Astrocyte (in vitro differentiated cells and primary cell): ENCODE measurements around the gene MICAL1. TPM values are rescaled to one million over a fixed set of nuclear protein-coding genes. Genes with fewer than 3 reads are reported as not detected.

Experiments used
- DNase-seq: peaks from one replicate; pipeline ENCODE4 v3.0.0-alpha.2; 2010; ENCODE audit warnings: low read depth
- FAIRE-seq: peaks from 2 replicates; lab custom pipeline; 2011; peaks lifted over from hg19 to GRCh38; lab: Jason Lieb, UNC
- H2AFZ ChIP-seq: 2 replicates; pipeline ENCODE4 v1.6.0; 2012; ENCODE audit warnings: low read depth, low read length, inconsistent platforms
- H3K27ac ChIP-seq: 2 replicates; pipeline ENCODE4 v1.5.1; 2011; ENCODE audit warnings: low read depth, low read length, inconsistent platforms
- H3K27me3 ChIP-seq: 2 replicates; pipeline ENCODE4 v1.6.0; 2011; ENCODE audit warnings: low read length, inconsistent platforms; ENCODE audit not compliant: insufficient read depth
- H3K36me3 ChIP-seq: 2 replicates; pipeline ENCODE4 v1.5.1; 2011; ENCODE audit warnings: low read length, inconsistent platforms; ENCODE audit not compliant: insufficient read depth
- H3K4me1 ChIP-seq: 2 replicates; pipeline ENCODE4 v1.5.1; 2011; ENCODE audit warnings: low read length, inconsistent platforms; ENCODE audit not compliant: insufficient read depth
- H3K4me2 ChIP-seq: 2 replicates; pipeline ENCODE4 v1.6.0; 2012; ENCODE audit warnings: low read length, inconsistent platforms
- H3K4me3 ChIP-seq: 2 replicates; pipeline ENCODE4 v1.5.1; 2011; ENCODE audit warnings: low read depth, mild to moderate bottlenecking, low read length, inconsistent platforms; ENCODE audit not compliant: insufficient read depth
- H3K79me2 ChIP-seq: 2 replicates; pipeline ENCODE4 v1.6.0; 2012; ENCODE audit warnings: mild to moderate bottlenecking, low read length, inconsistent platforms; ENCODE audit not compliant: insufficient read depth
- H3K9ac ChIP-seq: 2 replicates; pipeline ENCODE4 v1.6.0; 2012; ENCODE audit warnings: mild to moderate bottlenecking, low read length, inconsistent platforms
- H3K9me3 ChIP-seq: 2 replicates; pipeline ENCODE4 v1.5.1; 2012; ENCODE audit warnings: low read depth, mild to moderate bottlenecking, low read length, inconsistent platforms; ENCODE audit not compliant: insufficient read depth
- H4K20me1 ChIP-seq: 2 replicates; pipeline ENCODE4 v1.6.0; 2012; ENCODE audit warnings: low read length, inconsistent platforms; ENCODE audit not compliant: insufficient read depth
- H3K27ac Mint-ChIP-seq: one replicate; pipeline ENCODE4 v1.8.0; 2021; ENCODE audit warnings: mild to moderate bottlenecking, mixed read lengths; ENCODE audit not compliant: unreplicated experiment
- H3K27me3 Mint-ChIP-seq: one replicate; pipeline ENCODE4 v1.8.0; 2021; ENCODE audit warnings: low read depth, mixed read lengths; ENCODE audit not compliant: unreplicated experiment
- H3K36me3 Mint-ChIP-seq: one replicate; pipeline ENCODE4 v1.8.0; 2021; ENCODE audit warnings: low read depth, mixed read lengths; ENCODE audit not compliant: unreplicated experiment
- H3K4me1 Mint-ChIP-seq: one replicate; pipeline ENCODE4 v1.8.0; 2021; ENCODE audit warnings: low read depth, mixed read lengths; ENCODE audit not compliant: unreplicated experiment
- H3K4me3 Mint-ChIP-seq: one replicate; pipeline ENCODE4 v1.8.0; 2021; ENCODE audit warnings: mild to moderate bottlenecking, moderate library complexity, mixed read lengths; ENCODE audit not compliant: unreplicated experiment
- H3K9me3 Mint-ChIP-seq: one replicate; pipeline ENCODE4 v1.8.0; 2021; ENCODE audit warnings: mild to moderate bottlenecking, mixed read lengths; ENCODE audit not compliant: unreplicated experiment
- EZH2 ChIP-seq: IDR thresholded peaks from 2 replicates; pipeline ENCODE4 v1.6.1; 2012; ENCODE audit warnings: mild to moderate bottlenecking, low read length, inconsistent platforms; ENCODE audit not compliant: insufficient read depth
- total RNA-seq: library from RNA; stranded (reverse); gene quantifications from 2 replicates; pipeline ENCODE4 v1.2.1, GENCODE V29; 2021
- TF ChIP-seq, protein P1 (sequence below): IDR thresholded peaks from 2 replicates; pipeline ENCODE4 v1.5.1; 2011; ENCODE audit warnings: low read depth, mild to moderate bottlenecking, inconsistent platforms, low read length, moderate library complexity; ENCODE audit not compliant: insufficient read depth

The MICAL1 gene
- total RNA-seq, 1 donor from 2014 or later: 57.2 TPM

DNA sequence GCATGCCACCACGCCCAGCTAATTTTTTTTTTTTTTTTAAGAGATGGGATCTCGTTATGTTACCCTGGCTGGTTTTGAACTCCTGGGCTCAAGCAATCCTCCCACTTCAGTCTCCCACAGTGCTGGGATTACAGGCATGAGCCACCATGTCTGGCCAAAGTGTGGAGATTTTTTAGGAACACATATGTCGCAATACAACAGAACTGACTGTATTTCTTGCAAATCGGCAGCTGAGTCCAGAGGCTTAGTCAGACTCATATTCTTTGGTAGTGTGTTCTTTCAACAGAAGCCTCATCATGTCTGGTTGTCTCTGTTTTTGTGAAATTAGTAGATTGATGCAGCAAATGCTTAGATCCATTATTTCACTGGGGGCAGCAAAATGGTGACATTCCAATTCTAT, 49.4 kb downstream of the MICAL1 start:
- Mint-ChIP-seq H3K27me3 (no peaks in the 10 kb centered on the region), H3K27ac (no peak overlapping the region), H3K36me3 (no peaks in the 10 kb centered on the region), H3K4me1 (no peaks in the 10 kb centered on the region), H3K9me3 (peaks cover 2% of the 10 kb centered on the region), H3K4me3 (no peak overlapping the region)
- no peaks in the 10 kb centered on the region for H4K20me1 ChIP-seq
- DNase-seq (no peak), FAIRE-seq (no peak)
- no peak overlapping the region for H3K4me3 ChIP-seq
- no peak overlapping the region for H3K27ac ChIP-seq
- H3K79me2 ChIP-seq: no peaks in the 10 kb centered on the region
- no peak overlapping the region for H3K4me2 ChIP-seq
- no peaks in the 10 kb centered on the region for H3K4me1 ChIP-seq
- no peak overlapping the region for H3K9ac ChIP-seq
- no peaks in the 10 kb centered on the region for H3K36me3 ChIP-seq
- H2AFZ ChIP-seq: no peak overlapping the region
- TF ChIP-seq, protein P1, sequence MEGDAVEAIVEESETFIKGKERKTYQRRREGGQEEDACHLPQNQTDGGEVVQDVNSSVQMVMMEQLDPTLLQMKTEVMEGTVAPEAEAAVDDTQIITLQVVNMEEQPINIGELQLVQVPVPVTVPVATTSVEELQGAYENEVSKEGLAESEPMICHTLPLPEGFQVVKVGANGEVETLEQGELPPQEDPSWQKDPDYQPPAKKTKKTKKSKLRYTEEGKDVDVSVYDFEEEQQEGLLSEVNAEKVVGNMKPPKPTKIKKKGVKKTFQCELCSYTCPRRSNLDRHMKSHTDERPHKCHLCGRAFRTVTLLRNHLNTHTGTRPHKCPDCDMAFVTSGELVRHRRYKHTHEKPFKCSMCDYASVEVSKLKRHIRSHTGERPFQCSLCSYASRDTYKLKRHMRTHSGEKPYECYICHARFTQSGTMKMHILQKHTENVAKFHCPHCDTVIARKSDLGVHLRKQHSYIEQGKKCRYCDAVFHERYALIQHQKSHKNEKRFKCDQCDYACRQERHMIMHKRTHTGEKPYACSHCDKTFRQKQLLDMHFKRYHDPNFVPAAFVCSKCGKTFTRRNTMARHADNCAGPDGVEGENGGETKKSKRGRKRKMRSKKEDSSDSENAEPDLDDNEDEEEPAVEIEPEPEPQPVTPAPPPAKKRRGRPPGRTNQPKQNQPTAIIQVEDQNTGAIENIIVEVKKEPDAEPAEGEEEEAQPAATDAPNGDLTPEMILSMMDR: no peak
- no peak for TF ChIP-seq EZH2
- no peaks in the 10 kb centered on the region for H3K27me3 ChIP-seq
- H3K9me3 ChIP-seq: no peaks in the 10 kb centered on the region

DNA sequence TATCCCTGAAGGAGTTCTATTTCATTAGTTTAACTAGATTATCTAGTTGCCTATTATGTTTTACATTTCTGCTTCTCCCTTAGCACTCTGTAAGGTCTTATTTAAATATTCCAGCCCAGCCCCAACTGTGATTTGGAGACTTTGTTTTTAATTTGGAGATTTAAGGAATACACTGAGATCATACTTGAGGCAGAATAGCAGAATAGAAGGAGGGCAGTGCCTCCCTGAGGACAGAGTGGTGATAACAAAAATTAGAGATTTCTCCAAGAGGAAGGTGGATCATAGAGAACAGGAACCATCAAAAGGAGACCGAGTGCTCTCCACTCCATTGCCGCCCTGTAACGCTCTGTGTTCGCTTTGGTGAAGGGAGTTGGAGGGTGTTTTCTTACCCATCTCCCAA, 58.6 kb downstream of the MICAL1 start:
- no peak overlapping the region for H3K27ac Mint-ChIP-seq
- Histone ChIP-seq H3K79me2 (no peaks in the 10 kb centered on the region), H3K9me3 (no peaks in the 10 kb centered on the region), H4K20me1 (no peaks in the 10 kb centered on the region), H3K9ac (no peak overlapping the region), H3K4me2 (no peak overlapping the region), H2AFZ (no peak overlapping the region), H3K4me3 (no peak overlapping the region), H3K36me3 (no peaks in the 10 kb centered on the region), H3K27me3 (no peaks in the 10 kb centered on the region), H3K27ac (no peak overlapping the region), H3K4me1 (no peaks in the 10 kb centered on the region)
- H3K27me3 Mint-ChIP-seq: peaks cover 4% of the 10 kb centered on the region
- H3K9me3 Mint-ChIP-seq: no peaks in the 10 kb centered on the region
- H3K36me3 Mint-ChIP-seq: no peaks in the 10 kb centered on the region
- DNase-seq (no peak), FAIRE-seq (no peak)
- no peak for TF ChIP-seq EZH2
- TF ChIP-seq, protein P1: peak; percentile 12
- no peaks in the 10 kb centered on the region for H3K4me1 Mint-ChIP-seq
- H3K4me3 Mint-ChIP-seq: no peak overlapping the region

DNA sequence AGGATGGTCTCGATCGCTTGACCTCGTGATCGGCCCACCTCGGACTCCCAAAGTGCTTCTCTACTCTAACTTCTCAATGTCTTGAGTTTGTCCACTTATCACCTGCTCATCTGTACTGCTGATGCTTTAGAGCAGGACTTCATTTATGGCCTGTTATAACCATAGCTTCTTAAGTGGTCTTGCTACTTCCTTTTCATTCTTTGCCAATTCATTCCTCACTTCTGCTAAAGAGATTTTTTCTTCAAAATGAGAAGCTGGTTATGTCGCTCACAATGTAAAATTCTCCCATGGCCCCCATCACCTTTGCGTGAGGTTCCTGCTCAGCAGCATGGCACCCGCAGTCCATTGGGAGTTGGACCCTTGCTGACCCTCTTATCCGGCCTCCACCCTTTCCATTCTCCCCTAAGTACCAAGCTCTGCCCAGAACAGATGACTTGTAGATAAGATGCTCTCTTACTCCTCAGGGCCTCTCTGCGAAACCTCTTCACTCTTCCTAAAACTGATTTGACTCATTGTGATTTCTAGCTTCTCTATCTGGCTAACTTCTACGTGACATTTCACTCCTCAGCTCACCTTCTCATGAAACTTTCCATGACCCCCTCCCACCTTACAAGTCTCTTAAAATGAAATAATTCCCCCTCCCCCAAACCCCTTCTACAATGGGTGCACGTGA, 59.4 kb downstream of the MICAL1 start:
- Histone ChIP-seq H3K27ac (no peak overlapping the region), H4K20me1 (no peaks in the 10 kb centered on the region), H3K36me3 (no peaks in the 10 kb centered on the region), H3K27me3 (no peaks in the 10 kb centered on the region), H3K4me1 (no peaks in the 10 kb centered on the region), H3K79me2 (no peaks in the 10 kb centered on the region), H3K9ac (no peak overlapping the region), H3K4me2 (no peak overlapping the region), H2AFZ (no peak overlapping the region), H3K4me3 (no peak overlapping the region), H3K9me3 (no peaks in the 10 kb centered on the region)
- H3K4me1 Mint-ChIP-seq: no peaks in the 10 kb centered on the region
- H3K36me3 Mint-ChIP-seq: no peaks in the 10 kb centered on the region
- no peaks in the 10 kb centered on the region for H3K9me3 Mint-ChIP-seq
- no peak overlapping the region for H3K27ac Mint-ChIP-seq
- no peak for TF ChIP-seq EZH2
- TF ChIP-seq, protein P1: no peak
- FAIRE-seq (no peak), DNase-seq (no peak)
- no peak overlapping the region for H3K4me3 Mint-ChIP-seq
- H3K27me3 Mint-ChIP-seq: peaks cover 4% of the 10 kb centered on the region

Other genes starting within 250 kb of the MICAL1 start
- gene CD164, start 73.3 kb downstream of the MICAL1 start, total RNA-seq: 345 and 359 TPM in 2 replicates
- gene PPIL6, start 15.1 kb downstream of the MICAL1 start, total RNA-seq: 1.6 and 1.7 TPM in 2 replicates
- gene SMPD2, start 15.0 kb downstream of the MICAL1 start, total RNA-seq: 4.9 and 6.2 TPM in 2 replicates
- gene ZBTB24, start 27.4 kb upstream of the MICAL1 start, total RNA-seq: 8.4 and 9.3 TPM in 2 replicates
- 3.4 and 3.6 TPM in 2 replicates for gene AK9, start 235.4 kb upstream of the MICAL1 start, total RNA-seq
- gene FIG4, start 235.5 kb upstream of the MICAL1 start, total RNA-seq: 7.3 and 8.4 TPM in 2 replicates